HG02981 (cell line): ENCODE measurements around the gene LAMTOR2.
"Not testable (repeated sequence)": the region's sequence is repeated elsewhere in the genome, so short reads cannot be mapped to it uniquely, and the experiment has no call there.

Source experiments
- ATAC-seq: cut with Tn5 transposase; IDR thresholded peaks from one replicate; pipeline ENCODE4 v1.9.1; 2021; ENCODE audit warnings: mild to moderate bottlenecking, moderate library complexity; ENCODE audit not compliant: unreplicated experiment

LAMTOR2 gene

DNA sequence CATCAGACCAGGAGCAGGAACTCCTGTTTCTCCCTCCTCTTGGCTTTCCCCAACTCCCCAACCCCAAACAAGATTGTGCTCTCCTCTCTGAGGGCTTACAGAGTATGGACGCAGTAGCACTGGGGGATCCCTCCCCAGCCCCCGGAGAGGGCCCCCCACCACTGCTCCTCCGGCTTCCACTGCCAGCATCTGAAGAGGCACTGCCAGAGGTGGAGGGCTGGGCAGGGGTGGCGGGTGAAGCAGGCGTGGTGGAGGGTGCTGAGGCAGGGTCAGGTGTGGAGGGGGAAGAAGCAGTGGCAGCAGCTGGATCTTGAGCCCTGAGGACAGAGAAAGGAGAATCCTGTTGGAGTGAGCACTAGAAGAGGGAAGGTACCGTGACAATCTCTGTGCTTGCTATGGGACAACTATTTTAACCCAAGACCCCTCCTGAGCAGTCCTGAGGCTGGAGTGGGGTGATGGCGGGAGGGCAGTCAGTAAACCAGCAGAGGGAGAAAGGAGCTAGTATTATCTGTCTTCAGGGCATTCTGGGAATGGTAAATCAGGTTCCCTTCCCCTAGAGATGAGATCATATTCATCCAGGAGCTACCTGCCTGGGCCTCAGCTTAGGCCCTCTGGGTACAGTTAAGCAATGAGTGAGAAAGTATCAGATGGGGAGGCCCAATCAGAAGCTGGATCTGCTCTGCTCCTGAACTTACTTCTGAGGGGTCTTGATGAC, 3.4 kb upstream of the LAMTOR2 start:
- ATAC-seq: no peak

DNA sequence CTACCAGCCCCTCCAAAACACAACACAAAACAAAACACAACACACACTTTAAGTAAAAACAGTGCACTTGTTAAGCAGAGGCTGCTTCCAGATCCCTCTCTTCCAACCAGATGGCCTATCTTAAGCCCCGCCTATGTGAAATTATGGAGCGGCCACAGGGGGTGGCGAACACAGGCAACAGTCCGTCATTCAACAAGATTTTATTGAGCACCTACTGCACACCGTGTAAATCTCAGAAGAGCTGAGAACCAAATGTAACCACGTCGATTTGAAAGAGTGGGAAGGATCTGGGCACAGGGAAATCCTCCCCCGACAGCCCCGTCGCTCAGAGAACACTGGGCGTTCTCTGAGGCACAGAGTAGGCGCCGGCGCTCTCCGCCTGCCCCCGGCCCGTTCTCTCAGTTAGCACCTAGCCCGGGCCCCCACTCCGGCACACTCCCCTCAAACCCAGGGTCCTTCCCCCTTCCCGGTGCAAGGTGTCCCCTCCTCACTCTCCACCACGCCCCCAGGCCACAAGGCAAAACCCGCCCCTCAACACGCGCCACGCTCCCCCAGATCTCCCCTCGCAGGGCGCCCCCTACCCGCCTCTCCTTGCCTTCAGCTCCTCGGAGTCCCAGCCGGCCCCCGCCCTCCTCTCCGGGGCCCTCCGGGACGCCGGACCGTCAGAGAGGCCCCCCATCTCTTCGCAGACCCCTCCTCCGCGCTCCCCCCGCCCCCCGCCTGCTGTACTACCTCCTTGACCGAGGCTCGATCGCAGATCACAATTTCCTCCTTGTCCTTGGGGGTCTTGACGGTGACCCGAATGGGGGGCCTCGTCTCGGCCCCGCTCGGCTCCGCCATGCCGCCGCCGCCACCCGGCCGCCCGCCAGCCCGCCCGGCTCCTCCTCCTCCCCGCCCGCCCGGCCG, 1.5 kb upstream of the LAMTOR2 start:
- ATAC-seq: no peak

DNA sequence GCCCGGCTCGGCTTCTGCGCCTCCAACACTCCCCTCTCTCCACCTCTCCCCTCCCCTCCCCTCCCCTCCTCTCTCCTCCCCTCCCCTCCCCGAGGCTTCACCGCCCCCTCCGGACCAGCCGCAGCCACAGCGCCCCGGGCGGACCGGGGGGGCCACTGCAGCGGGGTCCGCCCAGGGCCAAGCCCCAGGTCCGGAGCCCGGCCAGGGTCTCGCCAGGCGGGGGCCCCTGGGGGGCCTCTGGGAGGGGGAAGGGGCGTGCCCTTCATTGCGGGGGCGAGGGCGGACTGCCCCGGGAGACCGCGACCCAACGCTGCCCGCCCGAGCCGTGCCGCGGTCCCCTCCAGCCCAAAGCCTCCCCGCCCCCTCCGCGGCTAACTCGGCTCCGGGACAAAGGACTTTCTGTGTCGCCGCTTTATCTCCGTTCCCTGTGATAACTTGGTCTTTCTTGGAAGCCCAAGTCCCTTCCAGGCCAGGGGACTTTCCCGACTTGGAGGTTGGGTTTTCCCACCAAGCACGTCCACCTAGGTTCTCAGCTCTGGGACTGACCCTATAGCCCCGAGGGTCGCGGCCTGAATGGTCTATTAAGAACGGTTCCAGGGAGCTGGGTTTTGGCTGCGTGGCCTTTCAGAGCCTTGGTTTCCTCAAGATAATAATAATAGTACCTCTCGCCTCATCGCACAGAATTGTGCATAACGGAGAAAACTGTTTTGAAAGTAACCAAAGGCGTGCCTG, 648 bp upstream of the LAMTOR2 start, which contains the start of gene UBQLN4:
Gene UBQLN4, minus strand, starts transcription at position 31 of the 732 bp plus-strand sequence. CDS start 97 bp downstream, outside the sequence.
- ATAC-seq: peak; percentile 39

DNA sequence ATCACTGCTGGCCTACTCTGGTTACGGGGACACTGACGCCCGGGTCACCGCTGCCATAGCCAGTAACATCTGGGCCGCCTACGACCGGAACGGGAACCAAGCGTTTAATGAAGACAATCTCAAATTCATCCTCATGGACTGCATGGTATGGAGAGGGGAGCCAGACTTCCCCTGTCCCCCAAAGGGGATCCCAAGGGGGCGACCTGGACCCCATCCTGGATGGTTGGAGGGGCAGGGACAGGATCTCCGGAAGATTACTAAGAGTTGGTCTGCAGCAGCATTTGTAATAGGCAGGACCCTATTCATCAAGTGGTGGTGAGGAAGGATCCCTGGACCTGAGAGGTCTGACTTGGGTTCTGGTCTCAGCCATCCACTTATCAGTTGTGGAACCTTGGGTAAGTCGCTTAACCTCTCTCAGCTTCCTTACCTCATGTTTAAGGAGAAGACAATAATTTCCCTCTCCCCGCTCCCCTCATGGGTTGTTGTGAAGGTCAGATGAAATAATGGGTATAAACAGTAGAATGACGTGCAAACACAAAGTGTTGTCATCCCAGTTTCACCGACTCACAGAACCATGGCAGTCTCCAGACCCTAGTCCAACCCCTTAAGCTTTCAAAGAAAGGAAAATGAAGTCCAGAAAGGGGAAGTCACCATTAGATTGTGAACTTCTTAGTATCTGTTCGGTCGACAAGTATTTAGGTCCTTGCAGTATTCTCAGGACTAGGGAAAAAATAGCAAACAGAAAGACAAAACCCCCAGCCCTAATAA, 883 bp downstream of the LAMTOR2 start:
- no peak for ATAC-seq

DNA sequence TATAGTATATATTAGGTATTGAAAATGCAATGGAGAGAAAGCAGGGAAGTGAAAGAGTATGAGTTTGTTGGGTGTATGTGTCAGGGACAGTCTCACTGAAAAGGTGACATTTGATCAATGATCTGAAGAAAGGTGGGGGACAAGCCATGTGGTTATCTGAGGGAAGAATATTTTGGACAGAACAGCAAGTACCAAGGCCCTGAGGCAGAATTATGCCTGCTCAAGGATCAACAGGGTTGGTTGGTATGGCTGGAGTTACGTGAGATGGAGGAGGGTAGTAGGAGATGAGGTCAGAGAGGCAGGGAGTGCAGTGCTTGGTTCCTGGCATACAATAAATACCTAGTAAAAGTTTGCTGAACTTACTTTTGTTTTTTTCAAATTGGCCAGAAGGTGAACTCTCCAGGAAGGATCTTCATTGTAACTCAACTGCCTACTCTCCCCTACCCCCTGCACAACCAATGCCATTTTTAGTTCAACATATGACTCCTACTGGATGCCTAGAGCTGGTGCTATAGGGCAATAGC, 1.8 kb downstream of the LAMTOR2 start:
- ATAC-seq: no peak

DNA sequence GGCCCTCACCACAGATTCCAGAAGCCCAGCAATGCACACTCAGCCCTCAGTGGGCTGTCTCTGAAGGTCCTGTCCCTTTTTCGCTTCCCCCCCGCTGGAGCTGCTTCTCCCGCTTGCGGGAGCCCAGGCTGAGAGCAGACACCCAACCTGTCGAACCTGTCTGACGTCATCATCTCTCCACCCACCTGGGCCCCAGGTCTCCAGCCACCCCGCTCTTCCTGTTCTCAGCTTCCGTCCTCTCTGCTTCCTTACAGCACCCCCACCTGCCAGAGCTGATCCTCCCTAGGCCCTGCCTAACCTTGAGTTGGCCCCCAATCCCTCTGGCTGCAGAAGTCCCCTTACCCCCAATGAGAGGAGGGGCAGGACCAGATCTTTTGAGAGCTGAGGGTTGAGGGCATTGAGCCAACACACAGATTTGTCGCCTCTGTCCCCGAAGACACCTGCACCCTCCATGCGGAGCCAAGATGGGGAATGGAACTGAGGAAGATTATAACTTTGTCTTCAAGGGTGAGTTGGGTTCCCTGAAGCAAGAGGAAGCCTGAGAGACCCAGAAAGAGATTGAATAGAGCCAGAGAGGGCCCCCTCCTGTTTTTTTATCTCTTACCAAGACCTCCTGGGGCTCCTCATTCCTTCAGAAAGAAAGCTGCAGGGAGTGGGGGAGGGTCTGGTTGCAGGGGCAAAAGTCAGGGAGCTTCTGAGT, 6.5 kb downstream of the LAMTOR2 start, which contains the start of gene RAB25:
Gene RAB25, plus strand, starts transcription at position 224 of the 700 bp plus-strand sequence. Its CDS starts 241 bp downstream, at position 465.
- no peak for ATAC-seq

DNA sequence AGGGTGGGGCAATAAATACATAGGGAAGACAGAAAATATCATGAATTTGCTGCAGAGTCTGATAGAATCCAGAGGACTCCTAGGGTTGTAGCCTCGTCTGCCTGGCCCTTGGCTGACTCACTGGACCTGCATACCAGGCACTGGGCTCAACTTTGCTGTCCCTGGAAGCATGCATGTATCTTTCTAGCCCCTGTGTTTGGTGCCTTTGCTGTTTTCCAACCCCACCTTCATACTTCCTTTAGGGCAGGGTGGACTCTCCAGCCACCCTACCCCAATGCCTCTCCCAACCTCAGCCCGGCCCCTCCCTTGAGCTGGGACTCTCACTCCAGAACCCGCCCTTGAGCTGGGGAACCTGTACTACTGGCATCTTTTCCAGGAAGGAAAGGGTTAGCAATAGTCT, 7.6 kb downstream of the LAMTOR2 start:
- ATAC-seq: no peak

DNA sequence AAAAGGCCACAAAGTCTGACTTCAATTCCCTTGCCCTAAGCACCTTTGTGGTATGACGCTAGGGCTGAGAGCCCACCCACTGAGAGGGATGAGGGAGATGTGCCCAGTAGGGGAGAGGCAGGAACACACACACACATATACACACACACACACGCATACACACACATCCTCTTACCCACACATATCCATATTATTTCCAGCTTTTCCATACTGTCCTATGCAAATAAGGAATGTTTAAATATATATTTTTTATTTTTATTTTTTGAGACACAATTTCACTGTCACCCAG, 9.4 kb downstream of the LAMTOR2 start:
- no peak for ATAC-seq

DNA sequence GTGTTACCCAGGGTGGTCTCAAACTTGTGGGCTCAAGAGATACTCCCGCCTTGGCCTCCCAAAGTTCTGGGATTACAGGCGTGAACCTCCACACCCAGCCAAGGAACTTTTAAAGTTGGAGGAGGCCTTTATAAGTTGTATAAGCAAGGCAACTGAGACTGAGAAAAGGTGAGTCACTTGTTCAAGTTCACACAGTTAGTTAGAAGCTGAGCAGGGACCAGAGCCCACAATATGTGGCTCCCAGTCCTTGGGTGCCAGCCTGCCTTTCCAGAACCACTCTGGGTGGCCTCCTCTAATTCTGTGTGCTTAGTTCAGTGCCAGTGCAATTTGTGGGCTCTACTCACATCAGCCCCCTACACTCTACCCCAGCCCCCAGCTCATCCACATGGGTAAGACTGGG, 10.0 kb downstream of the LAMTOR2 start:
- no peak for ATAC-seq

DNA sequence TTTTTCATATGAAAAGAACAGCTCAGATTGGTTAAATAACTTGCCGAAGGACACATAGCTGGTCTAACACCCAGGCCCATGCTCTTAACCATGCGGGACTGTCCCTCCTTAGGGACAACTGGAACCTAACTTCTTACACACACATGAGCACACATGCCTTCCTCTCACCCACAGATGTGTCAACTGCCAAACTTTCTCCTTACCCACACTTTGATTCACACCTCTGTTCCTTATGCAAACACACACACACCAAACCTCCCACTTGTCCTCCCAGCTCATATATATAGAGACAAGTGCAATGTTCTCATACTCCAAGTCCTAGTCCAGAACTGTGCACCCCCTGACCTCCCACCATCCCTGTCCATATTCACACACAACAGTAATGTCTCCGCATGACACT, 10.6 kb downstream of the LAMTOR2 start:
- no peak for ATAC-seq

DNA sequence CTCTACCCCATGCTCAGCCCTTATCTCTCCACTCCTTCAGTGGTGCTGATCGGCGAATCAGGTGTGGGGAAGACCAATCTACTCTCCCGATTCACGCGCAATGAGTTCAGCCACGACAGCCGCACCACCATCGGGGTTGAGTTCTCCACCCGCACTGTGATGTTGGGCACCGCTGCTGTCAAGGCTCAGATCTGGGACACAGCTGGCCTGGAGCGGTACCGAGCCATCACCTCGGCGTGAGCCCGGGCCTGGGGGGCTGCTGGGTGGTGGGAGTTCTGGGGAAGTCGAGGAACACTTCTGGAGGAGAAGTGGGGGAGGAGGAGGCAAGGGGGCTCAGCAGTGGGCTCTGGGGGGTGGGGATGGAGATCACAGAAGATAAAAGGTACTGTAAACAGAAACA, 11.3 kb downstream of the LAMTOR2 start:
- ATAC-seq: no peak

DNA sequence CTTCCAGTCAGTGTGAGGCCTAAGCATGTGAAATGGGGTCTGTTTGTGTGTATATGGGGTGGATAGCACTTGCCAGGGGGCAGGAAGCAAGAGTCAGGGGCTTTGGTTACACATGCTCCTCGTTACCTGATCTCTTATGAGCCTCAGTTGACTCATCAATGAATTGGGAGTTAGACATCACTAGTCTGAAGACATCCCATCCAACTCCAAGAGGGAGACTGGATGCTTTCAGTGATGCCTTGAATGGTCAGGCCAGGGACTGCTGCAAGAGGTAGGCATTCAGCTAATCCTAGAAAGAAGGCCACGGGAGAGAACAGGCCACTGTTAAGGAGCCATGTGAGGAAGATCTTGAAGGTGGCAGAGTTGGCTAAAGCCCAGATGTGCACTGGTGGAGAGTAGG, 12.7 kb downstream of the LAMTOR2 start:
- ATAC-seq: no peak

DNA sequence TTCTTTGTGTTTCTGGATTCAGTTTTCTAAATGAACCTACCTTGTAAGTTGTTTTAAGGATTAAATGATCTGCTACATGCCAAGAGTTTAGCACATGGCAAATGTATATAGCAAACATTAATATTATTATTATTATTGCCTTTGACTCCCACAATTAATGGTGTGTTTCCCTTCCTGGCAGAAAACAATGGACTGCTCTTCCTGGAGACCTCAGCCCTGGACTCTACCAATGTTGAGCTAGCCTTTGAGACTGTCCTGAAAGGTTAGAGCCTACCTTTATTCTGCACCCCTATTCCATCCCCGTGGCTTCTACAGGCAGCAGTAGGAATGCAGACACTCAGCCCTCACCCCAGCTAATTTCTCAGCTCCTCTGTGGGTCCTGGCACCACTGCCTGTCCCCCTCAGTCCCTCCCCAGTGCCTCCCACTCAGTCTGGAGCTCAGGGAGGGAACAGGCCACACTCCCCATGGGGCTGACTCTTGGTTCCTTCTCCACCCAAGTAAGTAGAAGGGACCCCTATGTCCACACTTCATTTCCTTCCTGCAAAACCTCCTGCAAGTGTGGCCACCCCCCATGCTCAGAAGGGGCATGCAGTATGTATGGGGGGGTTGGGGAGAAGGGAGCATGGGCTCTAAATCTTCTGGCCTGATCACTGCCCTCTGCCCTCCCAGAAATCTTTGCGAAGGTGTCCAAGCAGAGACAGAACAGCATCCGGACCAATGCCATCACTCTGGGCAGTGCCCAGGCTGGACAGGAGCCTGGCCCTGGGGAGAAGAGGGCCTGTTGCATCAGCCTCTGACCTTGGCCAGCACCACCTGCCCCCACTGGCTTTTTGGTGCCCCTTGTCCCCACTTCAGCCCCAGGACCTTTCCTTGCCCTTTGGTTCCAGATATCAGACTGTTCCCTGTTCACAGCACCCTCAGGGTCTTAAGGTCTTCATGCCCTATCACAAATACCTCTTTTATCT, 15.2 kb downstream of the LAMTOR2 start:
- ATAC-seq: no peak

DNA sequence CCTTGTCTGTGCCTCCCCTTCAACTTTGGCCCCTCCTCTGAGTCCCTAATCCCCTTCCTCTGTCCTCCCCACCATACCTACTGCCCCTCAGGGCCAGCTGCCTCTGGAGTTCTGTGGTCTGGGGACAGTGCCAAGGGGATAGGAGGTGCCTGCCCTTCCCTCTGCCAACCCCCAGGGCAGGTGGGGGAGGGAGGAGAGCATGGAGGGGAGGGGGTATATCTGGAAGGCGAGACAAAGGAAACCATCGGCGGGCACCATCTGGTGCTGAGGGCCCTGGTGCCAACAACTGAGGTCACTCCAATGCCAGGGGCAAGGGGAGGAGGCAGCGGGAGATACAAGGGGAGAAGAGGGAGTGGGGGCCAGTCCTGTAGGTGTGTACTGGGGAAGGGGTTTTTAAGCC, 16.0 kb downstream of the LAMTOR2 start:
- ATAC-seq: no peak

DNA sequence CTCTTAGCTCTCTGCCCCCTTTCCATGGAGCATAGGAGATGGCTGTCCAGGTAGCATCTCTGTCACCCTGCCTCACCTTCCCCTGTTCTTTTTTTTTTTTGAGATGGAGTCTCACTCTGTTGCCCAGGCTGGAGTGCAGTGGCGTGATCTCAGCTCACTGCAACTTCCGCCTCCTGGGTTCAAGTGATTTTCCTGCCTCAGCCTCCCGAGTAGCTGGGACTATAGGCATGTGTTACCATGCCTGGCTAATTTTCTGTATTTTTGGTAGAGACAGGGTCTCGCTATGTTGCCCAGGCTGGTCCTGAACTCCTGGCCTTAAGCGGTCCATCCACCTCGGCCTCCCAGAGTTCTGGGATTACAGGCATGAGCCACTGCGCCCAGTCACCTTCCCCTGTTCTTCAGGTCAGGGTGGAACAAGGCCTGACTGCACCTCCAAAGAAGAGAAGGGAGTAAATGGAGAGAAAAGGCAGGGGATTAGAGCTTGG, 16.8 kb downstream of the LAMTOR2 start:
- not testable (repeated sequence) for ATAC-seq

DNA sequence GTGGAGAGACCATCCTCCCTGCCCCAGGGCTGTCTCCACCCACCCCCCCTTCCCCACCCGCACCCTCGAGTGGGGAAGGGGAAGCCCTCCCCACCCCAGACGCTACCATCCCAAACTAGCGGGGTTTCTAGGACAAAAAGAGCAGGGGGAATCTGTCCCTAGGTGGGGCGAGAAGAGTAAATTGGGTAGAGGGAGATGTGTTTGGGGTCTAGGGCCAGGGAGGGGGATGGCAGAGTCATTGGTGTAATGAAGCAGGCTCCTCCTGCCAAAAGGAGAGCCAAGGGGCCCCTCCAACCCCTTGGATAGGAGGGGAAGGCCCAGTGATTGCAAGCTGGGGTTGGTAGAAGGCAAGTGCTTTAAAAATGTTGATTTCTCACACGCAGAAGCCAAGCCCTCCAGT, 17.7 kb downstream of the LAMTOR2 start:
- ATAC-seq: no peak

DNA sequence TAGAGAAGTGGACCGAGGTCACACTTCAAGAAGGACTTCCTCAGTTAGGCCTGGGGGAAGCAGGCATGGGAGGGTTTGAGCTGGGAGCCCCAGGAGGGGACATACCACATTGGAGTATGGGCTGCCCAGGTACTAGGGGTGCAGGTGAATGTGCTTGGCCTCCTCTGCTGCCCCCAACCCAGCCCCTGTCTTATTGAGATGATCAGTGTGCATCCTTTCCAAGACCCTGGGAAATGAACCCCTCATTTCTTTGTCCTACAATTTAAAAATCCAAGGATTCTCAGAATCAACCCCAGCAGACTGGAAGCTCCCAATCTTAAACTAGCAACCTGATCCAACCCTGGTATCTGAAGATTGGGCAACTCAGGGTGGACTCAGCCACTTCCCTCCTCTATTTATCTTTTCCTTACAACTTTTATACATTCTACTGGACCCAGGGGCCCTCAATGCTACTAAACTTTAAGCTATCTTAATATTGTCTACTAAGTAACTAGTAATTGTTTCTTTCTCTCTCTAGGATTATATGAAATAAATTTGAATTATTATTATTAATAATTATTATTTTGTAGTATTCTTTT, 18.6 kb downstream of the LAMTOR2 start:
- no peak for ATAC-seq

DNA sequence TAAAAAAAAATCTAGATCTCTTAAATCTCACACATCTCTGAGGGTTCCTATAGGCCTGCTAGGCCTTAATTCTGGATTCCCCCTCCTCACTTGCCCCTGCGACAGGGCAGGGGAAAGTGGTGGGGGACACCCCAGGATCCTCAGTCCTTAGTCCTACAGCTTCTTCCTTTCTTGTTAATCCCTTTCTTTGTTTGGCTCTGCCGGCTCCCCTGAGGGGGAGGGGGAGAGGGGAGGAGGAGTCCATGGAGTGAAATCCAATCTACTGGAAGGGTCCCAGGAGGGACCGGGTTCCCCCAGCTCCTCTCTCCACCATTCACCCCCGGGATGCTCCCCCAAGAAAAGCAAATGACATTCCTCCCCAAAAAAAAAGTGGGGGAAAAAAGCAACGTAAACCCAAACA, 19.2 kb downstream of the LAMTOR2 start:
- no peak for ATAC-seq
